Measurements from ENCODE around the gene CCDC60. TPM values are rescaled to one million over a fixed set of nuclear protein-coding genes. Genes with fewer than 3 reads are reported as not detected.

Gene CCDC60
- total RNA-seq, 5 donors from 2014 or later (not counting 1 experiment from before 2014, with no cell fraction given) = not detected

DNA sequence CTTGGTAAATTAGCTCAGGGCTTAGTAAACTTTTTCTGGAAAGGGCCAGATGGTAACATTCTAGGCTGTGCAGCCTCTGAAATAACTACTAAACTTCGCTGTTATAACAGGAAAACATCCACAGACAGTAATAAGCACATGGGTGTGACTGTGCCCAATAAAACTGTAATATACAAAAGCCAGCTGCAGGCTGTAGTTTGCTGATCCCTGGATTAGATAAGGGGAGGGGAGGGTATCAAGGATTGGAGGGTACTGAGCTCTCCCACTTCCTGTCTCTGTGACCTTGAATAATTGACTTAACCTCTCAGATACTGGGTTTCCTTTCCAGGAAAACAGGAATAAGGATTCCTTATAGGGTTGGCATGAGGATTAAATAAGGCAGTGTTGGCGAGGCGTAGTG, 81.2 kb downstream of the CCDC60 start:
- POLR2A ChIA-PET = no interaction called here
- 100% methylated on average over 2 of the region's 3 CpGs for WGBS (ENCODE audit: insufficient coverage)
- H3K27ac Mint-ChIP-seq = no peak overlapping the region
- H3K4me1 Mint-ChIP-seq = peaks cover 0 to 1% (median 0%) of the 10 kb centered on the region in 3 donors
- no peak overlapping the region for H3K4me3 ChIP-seq (ENCODE audit: control insufficient read depth in 1 of 2, extremely low read depth in 1 of 2, low read length in 1 of 2)
- H3K27me3 Mint-ChIP-seq = peaks cover 24 to 27% of the 10 kb centered on the region in 2 donors
- H3K4me3 Mint-ChIP-seq = no peak overlapping the region
- no peaks in the 10 kb centered on the region for H3K36me3 ChIP-seq (ENCODE audit: control insufficient read depth in 2 of 2, extremely low read depth in 1 of 2, insufficient read depth in 1 of 2, low read length in 1 of 2)
- H3K36me3 Mint-ChIP-seq = no peaks in the 10 kb centered on the region
- H3K9me3 Mint-ChIP-seq = no peaks in the 10 kb centered on the region
- peaks cover 0 to 13% of the 10 kb centered on the region in 2 experiments for H3K27me3 ChIP-seq (replicated peaks in 1 of 2; ENCODE audit: control insufficient read depth in 2 of 2, extremely low read depth in 1 of 2, insufficient read depth in 2 of 2, low read length in 1 of 2)
- H3K9me3 ChIP-seq = no peaks in the 10 kb centered on the region
- CTCF ChIA-PET = no interaction called here
- no peak for DNase-seq
- no peak for ATAC-seq (replicated peaks in 1 of 4)
- no peaks in the 10 kb centered on the region for H3K4me1 ChIP-seq (ENCODE audit: control insufficient read depth in 1 of 2, extremely low read depth in 1 of 2, insufficient read depth in 2 of 2, low read length in 2 of 2)
- H3K27ac ChIP-seq (ENCODE audit: low read length) = no peak overlapping the region

DNA sequence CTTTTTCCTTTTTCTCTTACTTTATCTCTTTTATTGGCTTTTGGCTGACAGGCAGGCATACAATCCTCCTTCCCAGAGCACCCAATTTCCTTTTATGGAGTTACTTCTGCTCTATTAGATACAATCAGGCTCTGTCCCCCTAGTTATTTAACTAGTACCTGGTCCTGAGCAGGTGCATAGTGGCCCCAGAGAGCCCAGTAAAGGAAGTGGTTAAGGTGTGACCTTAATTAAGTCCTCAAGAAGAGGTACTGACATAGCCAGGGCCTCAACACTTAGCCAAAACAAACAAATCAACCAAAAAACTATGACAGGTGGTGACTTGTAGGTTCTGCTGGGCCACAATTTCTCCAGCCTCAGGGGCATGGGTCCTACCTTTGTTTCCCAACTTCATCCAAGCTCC, 82.9 kb downstream of the CCDC60 start:
- CTCF ChIA-PET = no interaction called here

DNA sequence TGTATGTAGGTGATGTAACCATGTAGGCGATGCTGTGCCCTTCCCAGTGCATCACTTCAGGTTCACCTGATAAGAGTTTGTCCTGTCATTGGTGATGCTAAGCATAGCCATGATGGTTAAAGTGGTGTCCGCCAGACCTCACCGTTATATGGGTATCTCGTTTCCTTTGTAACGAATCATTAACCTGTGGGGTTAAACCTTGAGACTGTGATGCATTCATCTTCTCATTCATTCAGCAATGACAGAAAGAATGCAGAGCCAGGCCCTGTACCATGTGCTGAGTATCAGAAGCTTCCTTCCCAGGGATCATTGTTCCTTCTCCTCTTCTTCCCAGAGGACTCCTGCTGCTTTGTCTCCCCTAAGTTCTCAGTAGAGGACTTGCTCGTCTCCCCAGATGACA, 84.9 kb downstream of the CCDC60 start:
- ATAC-seq (replicated peaks in 1 of 4) (no peak), DNase-seq (no peak)
- Mint-ChIP-seq H3K36me3 (no peaks in the 10 kb centered on the region), H3K4me1 (no peaks in the 10 kb centered on the region), H3K27me3 (peaks cover 24 to 31% of the 10 kb centered on the region in 2 donors), H3K9me3 (no peaks in the 10 kb centered on the region), H3K27ac (no peak overlapping the region), H3K4me3 (no peak overlapping the region)
- no peaks in the 10 kb centered on the region for H3K4me1 ChIP-seq (ENCODE audit: control insufficient read depth in 1 of 2, extremely low read depth in 1 of 2, insufficient read depth in 2 of 2, low read length in 2 of 2)
- ChIA-PET CTCF (no interaction called here), POLR2A (no interaction called here)
- H3K27me3 ChIP-seq (replicated peaks in 1 of 2; ENCODE audit: control insufficient read depth in 2 of 2, extremely low read depth in 1 of 2, insufficient read depth in 2 of 2, low read length in 1 of 2) = peaks cover 0 to 4% of the 10 kb centered on the region in 2 experiments
- H3K4me3 ChIP-seq (ENCODE audit: control insufficient read depth in 1 of 2, extremely low read depth in 1 of 2, low read length in 1 of 2) = no peak overlapping the region
- H3K9me3 ChIP-seq = no peaks in the 10 kb centered on the region
- 86% methylated on average over 1 of the region's 6 CpGs for WGBS (ENCODE audit: insufficient coverage)
- no peaks in the 10 kb centered on the region for H3K36me3 ChIP-seq (ENCODE audit: control insufficient read depth in 2 of 2, extremely low read depth in 1 of 2, insufficient read depth in 1 of 2, low read length in 1 of 2)
- no peak overlapping the region for H3K27ac ChIP-seq (ENCODE audit: low read length)

More for the DNA sequence above, 82.9 kb downstream of the CCDC60 start:
- DNase-seq (no peak), ATAC-seq (replicated peaks in 1 of 4) (no peak)
- Mint-ChIP-seq H3K4me1 (peaks cover 0 to 1% (median 0%) of the 10 kb centered on the region in 3 donors), H3K4me3 (no peak overlapping the region), H3K36me3 (no peaks in the 10 kb centered on the region), H3K27me3 (peaks cover 27 to 29% of the 10 kb centered on the region in 2 donors), H3K27ac (no peak overlapping the region), H3K9me3 (no peaks in the 10 kb centered on the region)
- Histone ChIP-seq H3K4me1 (ENCODE audit: control insufficient read depth in 1 of 2, extremely low read depth in 1 of 2, insufficient read depth in 2 of 2, low read length in 2 of 2) (no peaks in the 10 kb centered on the region), H3K36me3 (ENCODE audit: control insufficient read depth in 2 of 2, extremely low read depth in 1 of 2, insufficient read depth in 1 of 2, low read length in 1 of 2) (no peaks in the 10 kb centered on the region), H3K27me3 (replicated peaks in 1 of 2; ENCODE audit: control insufficient read depth in 2 of 2, extremely low read depth in 1 of 2, insufficient read depth in 2 of 2, low read length in 1 of 2) (peaks cover 0 to 13% of the 10 kb centered on the region in 2 experiments), H3K4me3 (ENCODE audit: control insufficient read depth in 1 of 2, extremely low read depth in 1 of 2, low read length in 1 of 2) (no peak overlapping the region), H3K9me3 (no peaks in the 10 kb centered on the region), H3K27ac (ENCODE audit: low read length) (no peak overlapping the region)
- POLR2A ChIA-PET = no interaction called here

DNA sequence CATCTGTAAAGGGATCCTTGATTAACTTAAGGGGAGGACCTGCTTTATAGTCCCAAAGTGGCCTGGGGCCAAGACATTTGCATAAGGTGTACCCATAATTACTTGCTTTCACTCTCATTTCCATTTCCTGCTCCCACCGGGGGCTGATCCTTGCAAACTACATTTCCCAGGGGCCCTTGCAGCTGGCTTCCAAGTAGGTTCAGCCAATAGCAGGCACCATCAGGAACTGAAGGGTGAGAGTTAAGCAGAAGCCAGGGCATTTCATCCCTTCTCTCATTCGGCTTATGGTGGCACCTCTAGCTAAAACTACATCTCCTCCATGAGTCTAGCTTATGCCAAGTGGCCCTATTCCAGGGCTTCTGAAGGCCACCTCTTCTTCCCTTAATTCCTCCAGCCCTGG, 88.8 kb downstream of the CCDC60 start:
- ChIA-PET CTCF (no interaction called here), POLR2A (no interaction called here)
- H3K27me3 ChIP-seq (replicated peaks in 1 of 2; ENCODE audit: control insufficient read depth in 2 of 2, extremely low read depth in 1 of 2, insufficient read depth in 2 of 2, low read length in 1 of 2) = peaks cover 0 to 2% of the 10 kb centered on the region in 2 experiments
- Mint-ChIP-seq H3K4me1 (no peaks in the 10 kb centered on the region), H3K36me3 (no peaks in the 10 kb centered on the region), H3K27me3 (peaks cover 25 to 27% of the 10 kb centered on the region in 2 donors), H3K9me3 (peaks cover 0 to 4% (median 0%) of the 10 kb centered on the region in 3 donors), H3K27ac (no peak overlapping the region), H3K4me3 (no peak overlapping the region)
- H3K27ac ChIP-seq (ENCODE audit: low read length) = no peak overlapping the region
- H3K36me3 ChIP-seq (ENCODE audit: control insufficient read depth in 2 of 2, extremely low read depth in 1 of 2, insufficient read depth in 1 of 2, low read length in 1 of 2) = no peaks in the 10 kb centered on the region
- H3K9me3 ChIP-seq = no peaks in the 10 kb centered on the region
- ATAC-seq (replicated peaks in 1 of 4) = no peak
- H3K4me3 ChIP-seq (ENCODE audit: control insufficient read depth in 1 of 2, extremely low read depth in 1 of 2, low read length in 1 of 2) = no peak overlapping the region
- no CpG with 5 or more reads among the region's 2 CpGs for WGBS (ENCODE audit: insufficient coverage)
- DNase-seq = no peak
- no peaks in the 10 kb centered on the region for H3K4me1 ChIP-seq (ENCODE audit: control insufficient read depth in 1 of 2, extremely low read depth in 1 of 2, insufficient read depth in 2 of 2, low read length in 2 of 2)

GRCh38 chr12:119425623-119426022, 91.1 kb downstream of the CCDC60 start:
- Histone ChIP-seq H3K4me1 (ENCODE audit: control insufficient read depth in 1 of 2, extremely low read depth in 1 of 2, insufficient read depth in 2 of 2, low read length in 2 of 2) (no peaks in the 10 kb centered on the region), H3K4me3 (ENCODE audit: control insufficient read depth in 1 of 2, extremely low read depth in 1 of 2, low read length in 1 of 2) (no peak overlapping the region), H3K27ac (ENCODE audit: low read length) (no peak overlapping the region), H3K36me3 (ENCODE audit: control insufficient read depth in 2 of 2, extremely low read depth in 1 of 2, insufficient read depth in 1 of 2, low read length in 1 of 2) (no peaks in the 10 kb centered on the region), H3K9me3 (no peaks in the 10 kb centered on the region), H3K27me3 (replicated peaks in 1 of 2; ENCODE audit: control insufficient read depth in 2 of 2, extremely low read depth in 1 of 2, insufficient read depth in 2 of 2, low read length in 1 of 2) (peaks cover 0 to 2% of the 10 kb centered on the region in 2 experiments)
- ATAC-seq (replicated peaks in 1 of 4) (no peak), DNase-seq (no peak)
- Mint-ChIP-seq H3K4me3 (no peak overlapping the region), H3K27me3 (peaks cover 17 to 19% of the 10 kb centered on the region in 2 donors), H3K27ac (no peak overlapping the region), H3K9me3 (peaks cover 0 to 4% (median 0%) of the 10 kb centered on the region in 3 donors), H3K36me3 (no peaks in the 10 kb centered on the region), H3K4me1 (no peaks in the 10 kb centered on the region)
- ChIA-PET CTCF (no interaction called here), POLR2A (no interaction called here)
- no CpG with 5 or more reads among the region's 3 CpGs for WGBS (ENCODE audit: insufficient coverage)

- Histone ChIP-seq H3K9me3 (no peaks in the 10 kb centered on the region), H3K36me3 (ENCODE audit: control insufficient read depth in 2 of 2, extremely low read depth in 1 of 2, insufficient read depth in 1 of 2, low read length in 1 of 2) (no peaks in the 10 kb centered on the region), H3K27ac (ENCODE audit: low read length) (no peak overlapping the region), H3K27me3 (replicated peaks in 1 of 2; ENCODE audit: control insufficient read depth in 2 of 2, extremely low read depth in 1 of 2, insufficient read depth in 2 of 2, low read length in 1 of 2) (no peaks in the 10 kb centered on the region), H3K4me1 (ENCODE audit: control insufficient read depth in 1 of 2, extremely low read depth in 1 of 2, insufficient read depth in 2 of 2, low read length in 2 of 2) (no peaks in the 10 kb centered on the region), H3K4me3 (ENCODE audit: control insufficient read depth in 1 of 2, extremely low read depth in 1 of 2, low read length in 1 of 2) (no peak overlapping the region)
- Mint-ChIP-seq H3K4me3 (no peak overlapping the region), H3K4me1 (no peaks in the 10 kb centered on the region), H3K27ac (no peak overlapping the region), H3K36me3 (no peaks in the 10 kb centered on the region), H3K27me3 (peaks cover 5 to 17% of the 10 kb centered on the region in 2 donors), H3K9me3 (peaks cover 6 to 9% (median 8%) of the 10 kb centered on the region in 3 donors)
- DNase-seq (no peak), ATAC-seq (replicated peaks in 1 of 4) (no peak)
- ChIA-PET POLR2A (no interaction called here), CTCF (no interaction called here)
- 100% methylated on average over 1 of the region's 5 CpGs for WGBS (ENCODE audit: insufficient coverage)
These were observed 96.6 kb downstream of the CCDC60 start for GRCh38 chr12:119431151-119431550.

GRCh38 chr12:119432949-119433348, 98.4 kb downstream of the CCDC60 start:
- Mint-ChIP-seq H3K27ac (no peak overlapping the region), H3K9me3 (peaks cover 5 to 8% (median 6%) of the 10 kb centered on the region in 3 donors), H3K27me3 (peaks cover 9 to 13% of the 10 kb centered on the region in 2 donors), H3K36me3 (no peaks in the 10 kb centered on the region), H3K4me3 (no peak overlapping the region), H3K4me1 (no peaks in the 10 kb centered on the region)
- H3K9me3 ChIP-seq = no peaks in the 10 kb centered on the region
- DNase-seq (no peak), ATAC-seq (replicated peaks in 1 of 4) (no peak)
- no peaks in the 10 kb centered on the region for H3K27me3 ChIP-seq (replicated peaks in 1 of 2; ENCODE audit: control insufficient read depth in 2 of 2, extremely low read depth in 1 of 2, insufficient read depth in 2 of 2, low read length in 1 of 2)
- H3K4me3 ChIP-seq (ENCODE audit: control insufficient read depth in 1 of 2, extremely low read depth in 1 of 2, low read length in 1 of 2) = no peak overlapping the region
- 86% methylated on average over 4 of the region's 9 CpGs for WGBS (ENCODE audit: insufficient coverage)
- no peaks in the 10 kb centered on the region for H3K36me3 ChIP-seq (ENCODE audit: control insufficient read depth in 2 of 2, extremely low read depth in 1 of 2, insufficient read depth in 1 of 2, low read length in 1 of 2)
- H3K27ac ChIP-seq (ENCODE audit: low read length) = no peak overlapping the region
- ChIA-PET POLR2A (no interaction called here), CTCF (interaction anchor here in 1 of 2 donors (0.7 kb wide), 1 partner anchor 95 kb away, joined by 3 read pairs; no protein-coding TSS in a partner anchor)
- H3K4me1 ChIP-seq (ENCODE audit: control insufficient read depth in 1 of 2, extremely low read depth in 1 of 2, insufficient read depth in 2 of 2, low read length in 2 of 2) = no peaks in the 10 kb centered on the region
